Vagina (tissue), 2 donors: ENCODE measurements around the gene LTA4H.

Source experiments
- POLR2A ChIP-seq, 2 donors: fragments of 450-650 bp; IDR thresholded peaks; one replicate each; pipeline ENCODE4 v1.6.1; 2017; ENCODE audit warnings: antibody characterized with exemption in 2 of 2, mild to moderate bottlenecking in 2 of 2, moderate library complexity in 2 of 2
- POLR2AphosphoS5 ChIP-seq, 2 donors: sonication (generic); formaldehyde crosslinking; IDR thresholded peaks; one replicate each; pipeline ENCODE4 v1.9.0; 2017; ENCODE audit warnings: antibody characterized with exemption in 2 of 2, mild to moderate bottlenecking in 2 of 2, low read depth in 1 of 2; ENCODE audit not compliant: insufficient read depth in 1 of 2
- TF ChIP-seq, protein P1 (sequence below), 3 experiments: fragments of 450-650 bp in 2 of 3; fragments of 200-600 bp in 1 of 3; sonication (generic) in 1 of 3; IDR thresholded peaks; one replicate each; pipeline ENCODE4 v1.5.1; 2017 to 2019; ENCODE audit warnings: antibody characterized with exemption in 3 of 3, mild to moderate bottlenecking in 2 of 3, moderate library complexity in 2 of 3

DNA sequence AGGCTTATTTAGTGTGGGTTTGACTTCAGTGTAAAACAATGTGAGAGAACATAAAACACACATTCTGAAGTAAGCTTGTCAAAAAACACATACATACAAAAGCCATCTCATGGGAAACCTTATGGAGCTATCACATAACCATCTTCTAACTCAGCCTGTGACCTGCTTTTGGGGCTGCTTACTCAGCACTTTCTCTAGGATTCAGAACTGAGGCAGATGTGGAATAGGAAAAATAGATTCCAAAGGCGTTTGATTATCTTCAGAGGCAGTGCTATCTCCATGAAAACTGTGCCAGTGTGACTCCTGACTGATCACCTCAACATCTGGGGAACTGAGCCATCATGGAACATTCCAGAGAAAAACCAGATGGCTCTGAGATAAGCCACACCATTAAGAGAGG lies 52.8 kb downstream of the LTA4H start:
- TF ChIP-seq POLR2AphosphoS5 (IDR thresholded peaks at IDR 0.05; ENCODE audit: insufficient read depth in 1 of 2, low read depth in 1 of 2) (no peak), POLR2A (IDR thresholded peaks at IDR 0.05) (no peak)
- TF ChIP-seq, protein P1, sequence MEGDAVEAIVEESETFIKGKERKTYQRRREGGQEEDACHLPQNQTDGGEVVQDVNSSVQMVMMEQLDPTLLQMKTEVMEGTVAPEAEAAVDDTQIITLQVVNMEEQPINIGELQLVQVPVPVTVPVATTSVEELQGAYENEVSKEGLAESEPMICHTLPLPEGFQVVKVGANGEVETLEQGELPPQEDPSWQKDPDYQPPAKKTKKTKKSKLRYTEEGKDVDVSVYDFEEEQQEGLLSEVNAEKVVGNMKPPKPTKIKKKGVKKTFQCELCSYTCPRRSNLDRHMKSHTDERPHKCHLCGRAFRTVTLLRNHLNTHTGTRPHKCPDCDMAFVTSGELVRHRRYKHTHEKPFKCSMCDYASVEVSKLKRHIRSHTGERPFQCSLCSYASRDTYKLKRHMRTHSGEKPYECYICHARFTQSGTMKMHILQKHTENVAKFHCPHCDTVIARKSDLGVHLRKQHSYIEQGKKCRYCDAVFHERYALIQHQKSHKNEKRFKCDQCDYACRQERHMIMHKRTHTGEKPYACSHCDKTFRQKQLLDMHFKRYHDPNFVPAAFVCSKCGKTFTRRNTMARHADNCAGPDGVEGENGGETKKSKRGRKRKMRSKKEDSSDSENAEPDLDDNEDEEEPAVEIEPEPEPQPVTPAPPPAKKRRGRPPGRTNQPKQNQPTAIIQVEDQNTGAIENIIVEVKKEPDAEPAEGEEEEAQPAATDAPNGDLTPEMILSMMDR (IDR thresholded peaks at IDR 0.05): no peak
